DOHH2 (cell line): Measurements from ENCODE around the gene CKS1B.

Experiments
- H3F3A ChIP-seq: fragments of 200-600 bp; sonication (generic), shearing (Covaris generic); 2 replicates; pipeline ENCODE4 v1.6.0; 2016; ENCODE audit warnings: antibody characterized with exemption, mild to moderate bottlenecking; ENCODE audit not compliant: control insufficient read depth, insufficient read depth
- H3K27ac ChIP-seq: fragments of 200-600 bp; sonication (generic); 2 replicates; pipeline ENCODE4 v1.5.1; 2014; ENCODE audit warnings: low read depth, mild to moderate bottlenecking, low read length, moderate library complexity
- H3K27me3 ChIP-seq: fragments of 200-600 bp; sonication (generic); 2 replicates; pipeline ENCODE4 v1.6.1; 2014; ENCODE audit warnings: mild to moderate bottlenecking, low read length, mixed read lengths; ENCODE audit not compliant: control insufficient read depth
- H3K36me3 ChIP-seq: fragments of 200-600 bp; sonication (generic); 2 replicates; pipeline ENCODE4 v1.6.1; 2014; ENCODE audit warnings: mild to moderate bottlenecking, low read length, moderate library complexity, mixed read lengths; ENCODE audit not compliant: control insufficient read depth
- H3K4me1 ChIP-seq: fragments of 200-600 bp; sonication (generic); 2 replicates; pipeline ENCODE4 v1.6.1; 2014; ENCODE audit warnings: mild to moderate bottlenecking, low read length, mixed read lengths; ENCODE audit not compliant: control insufficient read depth
- H3K4me2 ChIP-seq: fragments of 200-600 bp; sonication (generic); 2 replicates; pipeline ENCODE4 v1.6.0; 2014; ENCODE audit warnings: mild to moderate bottlenecking, low read length, moderate library complexity
- H3K4me3 ChIP-seq: fragments of 200-600 bp; sonication (generic); 2 replicates; pipeline ENCODE4 v1.5.1; 2014; ENCODE audit warnings: mild to moderate bottlenecking, low read length, mixed read lengths
- H3K79me2 ChIP-seq: fragments of 200-600 bp; sonication (generic); 2 replicates; pipeline ENCODE4 v1.6.1; 2014; ENCODE audit warnings: mild to moderate bottlenecking, low read length, mixed read lengths; ENCODE audit not compliant: control insufficient read depth
- H3K9me2 ChIP-seq: fragments of 200-600 bp; sonication (generic); replicated peaks from 2 replicates; pipeline ENCODE4 v1.6.1; 2014; ENCODE audit warnings: mild to moderate bottlenecking, low read length, mixed read lengths; ENCODE audit not compliant: control insufficient read depth
- H3K9me3 ChIP-seq: fragments of 200-600 bp; sonication (generic); 2 replicates; pipeline ENCODE4 v1.6.1; 2014; ENCODE audit warnings: antibody characterized with exemption, low read length, mixed read lengths; ENCODE audit not compliant: control insufficient read depth, insufficient read depth
- H4K20me1 ChIP-seq: fragments of 200-600 bp; sonication (generic); 2 replicates; pipeline ENCODE4 v1.6.0; 2014; ENCODE audit warnings: low read depth, mild to moderate bottlenecking, antibody characterized with exemption, low read length, moderate library complexity; ENCODE audit not compliant: control insufficient read depth, insufficient read depth
- CTCF ChIP-seq: fragments of 200-600 bp; sonication (generic); IDR thresholded peaks from one replicate; pipeline ENCODE4 v1.5.1; 2014; ENCODE audit warnings: antibody characterized with exemption, mild to moderate bottlenecking, low read depth, low read length; ENCODE audit not compliant: poor library complexity, severe bottlenecking
- EZH2phosphoT487 ChIP-seq: fragments of 200-600 bp; sonication (generic); IDR thresholded peaks from 2 replicates; pipeline ENCODE4 v1.6.1; 2017; ENCODE audit warnings: borderline replicate concordance, mild to moderate bottlenecking, antibody characterized with exemption, low read length, moderate library complexity, mixed read lengths

The CKS1B gene

GRCh38 chr1:154954541-154954940, 19.9 kb upstream of the CKS1B start:
- H3K4me3 ChIP-seq, result peak overlapping the region; percentile 90
- H3K36me3 ChIP-seq, result peaks cover 31% of the 10 kb centered on the region
- H3F3A ChIP-seq, result peaks cover 8% of the 10 kb centered on the region
- TF ChIP-seq CTCF (no peak), EZH2phosphoT487 (no peak)
- no peaks in the 10 kb centered on the region for H3K9me3 ChIP-seq
- peaks cover 61% of the 10 kb centered on the region for H3K4me1 ChIP-seq
- no peaks in the 10 kb centered on the region for H4K20me1 ChIP-seq
- no peaks in the 10 kb centered on the region for H3K9me2 ChIP-seq
- peaks cover 39% of the 10 kb centered on the region for H3K79me2 ChIP-seq
- H3K27ac ChIP-seq, result peak overlapping the region; percentile 93
- peak overlapping the region; percentile 81 for H3K4me2 ChIP-seq
- H3K27me3 ChIP-seq, result no peaks in the 10 kb centered on the region

GRCh38 chr1:154955039-154955717, 19.3 kb upstream of the CKS1B start:
- Histone ChIP-seq H3K27ac (peak overlapping the region; percentile 93), H3F3A (peaks cover 8% of the 10 kb centered on the region), H3K4me2 (peak overlapping the region; percentile 81), H3K36me3 (peaks cover 33% of the 10 kb centered on the region), H3K9me2 (no peaks in the 10 kb centered on the region), H3K79me2 (peaks cover 45% of the 10 kb centered on the region), H3K4me1 (peaks cover 62% of the 10 kb centered on the region), H3K9me3 (no peaks in the 10 kb centered on the region), H4K20me1 (no peaks in the 10 kb centered on the region), H3K27me3 (no peaks in the 10 kb centered on the region), H3K4me3 (peak overlapping the region; percentile 90)
- no peak for TF ChIP-seq CTCF
- no peak for TF ChIP-seq EZH2phosphoT487

GRCh38 chr1:154955718-154956543, 18.6 kb upstream of the CKS1B start, which contains the start of gene PBXIP1:
PBXIP1 (minus strand) TSS chr1:154956099; CDS start chr1:154953721, 2,378 bp downstream.
- Histone ChIP-seq H3K4me3 (peak within 1 kb of the TSS; percentile 90), H3K9me2 (no peaks in the 10 kb centered on the region), H3K36me3 (peaks cover 33% of the 10 kb centered on the region), H4K20me1 (no peaks in the 10 kb centered on the region), H3K9me3 (no peaks in the 10 kb centered on the region), H3K27ac (peak within 1 kb of the TSS; percentile 93), H3K4me2 (peak within 1 kb of the TSS; percentile 81), H3F3A (peaks cover 8% of the 10 kb centered on the region), H3K4me1 (peaks cover 68% of the 10 kb centered on the region), H3K79me2 (peaks cover 52% of the 10 kb centered on the region), H3K27me3 (no peaks in the 10 kb centered on the region)
- TF ChIP-seq EZH2phosphoT487 (no peak), CTCF (peak; percentile 61)
